Activated CD4-positive, CD25-positive, alpha-beta regulatory T cell (primary cell): ENCODE results near the gene ANTKMT.
"Not testable (repeated sequence)": the region's sequence is repeated elsewhere in the genome, so short reads cannot be mapped to it uniquely, and the experiment has no call there.

Source experiments
- DNase-seq, 4 experiments: peaks; one replicate each; lab custom pipeline; 2025; lab: John Stamatoyannopoulos, UW

ANTKMT gene

GRCh38 chr16:681746-682427, 39.1 kb upstream of the ANTKMT start:
- no peak for DNase-seq

GRCh38 chr16:682493-683395, 38.2 kb upstream of the ANTKMT start:
- DNase-seq: no peak

- DNase-seq: no peak
These were observed 37.4 kb upstream of the ANTKMT start for GRCh38 chr16:683396-684070.

- peak; percentile 89 to 95 (median 94) for DNase-seq
These were observed 36.7 kb upstream of the ANTKMT start, which contains the start of gene JMJD8 for GRCh38 chr16:684071-684794. Gene JMJD8, minus strand, starts transcription at chr16:684334. Its CDS starts 15 bp downstream, at chr16:684319.

- DNase-seq: no peak
These were observed 35.8 kb upstream of the ANTKMT start for GRCh38 chr16:684961-685696.

GRCh38 chr16:685967-686366, 35.0 kb upstream of the ANTKMT start:
- no peak for DNase-seq

GRCh38 chr16:686459-687260, 34.3 kb upstream of the ANTKMT start:
- no peak for DNase-seq

GRCh38 chr16:687499-687898, 33.4 kb upstream of the ANTKMT start:
- no peak for DNase-seq

- no peak for DNase-seq
These were observed 31.6 kb upstream of the ANTKMT start for GRCh38 chr16:689175-689897.

GRCh38 chr16:691242-691641, 29.7 kb upstream of the ANTKMT start:
- DNase-seq: not testable (repeated sequence)

GRCh38 chr16:692356-693108, 28.4 kb upstream of the ANTKMT start:
- DNase-seq: no peak

GRCh38 chr16:693364-693763, 27.6 kb upstream of the ANTKMT start:
- DNase-seq: no peak

- no peak for DNase-seq
These were observed 27.2 kb upstream of the ANTKMT start for GRCh38 chr16:693766-694165.

- no peak for DNase-seq
These were observed 26.6 kb upstream of the ANTKMT start for GRCh38 chr16:694187-694862.

GRCh38 chr16:694863-695354, 26.0 kb upstream of the ANTKMT start:
- peak in 1 of 4 experiments; percentile 26 for DNase-seq

- DNase-seq: peak in 3 of 4 experiments; percentile 51 to 68 (median 65)
These were observed 25.4 kb upstream of the ANTKMT start for GRCh38 chr16:695355-696089.

- DNase-seq: no peak
These were observed 21.9 kb upstream of the ANTKMT start for GRCh38 chr16:698911-699671.
